SK-N-SH (cell line): ENCODE measurements around the gene HDAC4. TPM values are rescaled to one million over a fixed set of nuclear protein-coding genes. Genes with fewer than 3 reads are reported as not detected.

Experiments used
- CTCF ChIA-PET: fragments of 300-600, 350-600 bp; formaldehyde crosslinking; extraction: SDS; loops from one replicate; lab custom pipeline; 2021; lab: Yijun Ruan, JAX
- POLR2A ChIA-PET: fragments of 350-600 bp; sonication (Branson Sonifier 250); formaldehyde crosslinking; extraction: SDS; loops from one replicate; lab custom pipeline; 2020; ENCODE audit warnings: antibody characterized with exemption, inconsistent platforms; lab: Yijun Ruan, JAX
- DNase-seq: peaks from one replicate; pipeline ENCODE4 v3.0.0; 2012
- H2AFZ ChIP-seq: fragments of 200-600 bp; sonication (generic); 2 replicates; pipeline ENCODE4 v1.8.1; 2016; ENCODE audit warnings: antibody characterized with exemption, mild to moderate bottlenecking, low read depth
- H3F3A ChIP-seq: fragments of 200-600 bp; sonication (generic); replicated peaks from 2 replicates; pipeline ENCODE3; 2016; ENCODE audit warnings: antibody characterized with exemption, mild to moderate bottlenecking; ENCODE audit not compliant: insufficient read depth
- H3K27ac ChIP-seq, 2 experiments: fragments of 200-500 bp in 1 of 2; fragments of 200-600 bp in 1 of 2; sonication (Bioruptor generic) in 1 of 2; sonication (generic), shearing (Covaris generic) in 1 of 2; 2 replicates each; pipeline versions ENCODE4 v1.5.1 to v1.6.1; 2014 to 2016; ENCODE audit warnings: low read depth in 2 of 2, inconsistent platforms in 1 of 2, low read length in 1 of 2, mild to moderate bottlenecking in 1 of 2, mixed read lengths in 1 of 2
- H3K27me3 ChIP-seq: fragments of 200-600 bp; sonication (generic), shearing (Covaris generic); 2 replicates; pipeline ENCODE4 v1.6.1; 2016; ENCODE audit warnings: mixed run types; ENCODE audit not compliant: insufficient read depth
- H3K36me3 ChIP-seq, 2 experiments: fragments of 200-500 bp in 1 of 2; fragments of 200-600 bp in 1 of 2; sonication (Bioruptor generic) in 1 of 2; sonication (generic) in 1 of 2; replicated peaks in 1 of 2; 2 replicates each; pipeline versions ENCODE3 to v1.5.1; 2014 to 2016; ENCODE audit warnings: low read length in 1 of 2, mild to moderate bottlenecking in 1 of 2; ENCODE audit not compliant: insufficient read depth in 2 of 2, control insufficient read depth in 1 of 2
- H3K4me1 ChIP-seq, 2 experiments: fragments of 200-500 bp in 1 of 2; fragments of 200-600 bp in 1 of 2; sonication (Bioruptor generic) in 1 of 2; sonication (generic), shearing (Covaris generic) in 1 of 2; 2 replicates each; pipeline versions ENCODE4 v1.5.1 to v1.6.1; 2014 to 2016; ENCODE audit warnings: low read depth in 1 of 2, low read length in 1 of 2, mixed run types in 1 of 2; ENCODE audit not compliant: insufficient read depth in 2 of 2, control insufficient read depth in 1 of 2
- H3K4me2 ChIP-seq: fragments of 200-600 bp; sonication (generic), shearing (Covaris generic); 2 replicates; pipeline ENCODE4 v1.6.1; 2017; ENCODE audit warnings: mixed run types
- H3K4me3 ChIP-seq, 2 experiments: fragments of 200-500 bp in 1 of 2; fragments of 200-600 bp in 1 of 2; sonication (Bioruptor generic) in 1 of 2; sonication (generic), shearing (Covaris generic) in 1 of 2; 2 replicates each; pipeline versions ENCODE4 v1.5.1 to v1.8.1; 2014 to 2016; ENCODE audit warnings: low read depth in 2 of 2, inconsistent platforms in 1 of 2, low read length in 1 of 2, mild to moderate bottlenecking in 1 of 2, mixed read lengths in 1 of 2, moderate library complexity in 1 of 2
- H3K79me2 ChIP-seq: fragments of 200-600 bp; sonication (generic); 2 replicates; pipeline ENCODE4 v1.8.1; 2017; ENCODE audit warnings: mild to moderate bottlenecking; ENCODE audit not compliant: insufficient read depth
- H3K9ac ChIP-seq: fragments of 200-600 bp; sonication (generic); 2 replicates; pipeline ENCODE4 v1.6.1; 2017; ENCODE audit warnings: mixed run types
- H3K9me2 ChIP-seq: fragments of 200-600 bp; sonication (generic); 2 replicates; pipeline ENCODE4 v1.6.1; 2017; ENCODE audit warnings: mixed run types
- H3K9me3 ChIP-seq: fragments of 200-600 bp; sonication (generic); 2 replicates; pipeline ENCODE4 v1.6.1; 2017; ENCODE audit warnings: mixed run types, mild to moderate bottlenecking, moderate library complexity
- H4K20me1 ChIP-seq: fragments of 200-600 bp; sonication (generic); 2 replicates; pipeline ENCODE4 v1.6.1; 2017; ENCODE audit warnings: mild to moderate bottlenecking, mixed run types; ENCODE audit not compliant: insufficient read depth
- CHD2 ChIP-seq: fragments of 150-350 bp; IDR thresholded peaks from 2 replicates; pipeline ENCODE4 v1.6.1; 2018; ENCODE audit warnings: low read length; ENCODE audit not compliant: partially characterized antibody
- ELF1 ChIP-seq: IDR thresholded peaks from 2 replicates; pipeline ENCODE4 v1.4.0; 2012
- EP300 ChIP-seq, 2 experiments: IDR thresholded peaks; 2 replicates each; pipeline versions ENCODE4 v1.4.0 to v1.6.1; 2012; ENCODE audit warnings: borderline replicate concordance in 1 of 2, low read depth in 1 of 2, low read length in 1 of 2
- EZH2phosphoT487 ChIP-seq: fragments of 200-600 bp; sonication (generic); IDR thresholded peaks from 2 replicates; pipeline ENCODE4 v1.6.1; 2017; ENCODE audit warnings: low read depth, mixed run types, mild to moderate bottlenecking, antibody characterized with exemption, moderate library complexity, borderline replicate concordance
- FOXJ3 ChIP-seq: sonication (generic); formaldehyde crosslinking; IDR thresholded peaks from 2 replicates; pipeline ENCODE4 v1.5.1; 2020; ENCODE audit warnings: mild to moderate bottlenecking, missing genetic modification reagents
- GABPA ChIP-seq: IDR thresholded peaks from 2 replicates; pipeline ENCODE4 v1.4.0; 2012; ENCODE audit warnings: low read depth, mild to moderate bottlenecking
- GATA2 ChIP-seq: sonication (generic); formaldehyde crosslinking; IDR thresholded peaks from 2 replicates; pipeline ENCODE4 v1.5.0; 2020; ENCODE audit warnings: mild to moderate bottlenecking, missing genetic modification reagents
- JUND ChIP-seq: IDR thresholded peaks from 2 replicates; pipeline ENCODE4 v1.4.0; 2012
- MXI1 ChIP-seq: IDR thresholded peaks from 2 replicates; pipeline ENCODE4 v1.6.1; 2012; ENCODE audit warnings: mild to moderate bottlenecking, low read depth, low read length, improper control_type of control experiment
- NRF1 ChIP-seq: IDR thresholded peaks from 2 replicates; pipeline ENCODE4 v1.6.1; 2012; ENCODE audit warnings: low read depth, mild to moderate bottlenecking, low read length
- POLR2AphosphoS5 ChIP-seq: IDR thresholded peaks from 2 replicates; pipeline ENCODE4 v1.6.1; 2012; ENCODE audit warnings: low read depth, low read length
- RCOR1 ChIP-seq: fragments of 150-350 bp; IDR thresholded peaks from 2 replicates; pipeline ENCODE4 v1.6.1; 2017; ENCODE audit warnings: antibody characterized with exemption, low read length
- RFX5 ChIP-seq: IDR thresholded peaks from 2 replicates; pipeline ENCODE4 v1.6.1; 2012; ENCODE audit warnings: mild to moderate bottlenecking, improper control_type of control experiment, low read length
- TAF1 ChIP-seq: IDR thresholded peaks from 2 replicates; pipeline ENCODE4 v1.6.1; 2012; ENCODE audit warnings: low read depth, mild to moderate bottlenecking, low read length, moderate library complexity, borderline replicate concordance
- YY1 ChIP-seq: IDR thresholded peaks from 2 replicates; pipeline ENCODE4 v1.4.0; 2012; ENCODE audit warnings: low read depth, mild to moderate bottlenecking
- WGBS: methylation state at CpG from one replicate; pipeline ENCODE4 v1.1.6; 2017; ENCODE audit warnings: low lambda C conversion rate; 5-methylcytosine and 5-hydroxymethylcytosine counted together
- polyA plus RNA-seq, 3 experiments: library from polyadenylated mRNA; depleted of rRNA; stranded (reverse); fragments of >200 nt; gene quantifications; 2 replicates each; pipeline ENCODE4 v1.2.3, GENCODE V29; 2012
- TF ChIP-seq, protein P1 (sequence below): IDR thresholded peaks from 2 replicates; pipeline ENCODE4; 2012
- TF ChIP-seq, protein P2 (sequence below): IDR thresholded peaks from 2 replicates; pipeline ENCODE4 v1.6.1; 2012; ENCODE audit warnings: mild to moderate bottlenecking, low read depth, low read length, moderate library complexity
- TF ChIP-seq, protein P3 (sequence below): IDR thresholded peaks from 2 replicates; pipeline ENCODE4 v1.4.0; 2012; ENCODE audit warnings: low read depth, borderline replicate concordance
- TF ChIP-seq, protein P4 (sequence below): fragments of 200-600 bp; sonication (generic); IDR thresholded peaks from 2 replicates; pipeline ENCODE4 v1.6.1; 2017; ENCODE audit warnings: antibody characterized with exemption, mild to moderate bottlenecking, moderate library complexity

Gene HDAC4
- polyA plus RNA-seq, 1 of the 3 experiments (the other 2 are of a cell fraction): 5.5 TPM

DNA sequence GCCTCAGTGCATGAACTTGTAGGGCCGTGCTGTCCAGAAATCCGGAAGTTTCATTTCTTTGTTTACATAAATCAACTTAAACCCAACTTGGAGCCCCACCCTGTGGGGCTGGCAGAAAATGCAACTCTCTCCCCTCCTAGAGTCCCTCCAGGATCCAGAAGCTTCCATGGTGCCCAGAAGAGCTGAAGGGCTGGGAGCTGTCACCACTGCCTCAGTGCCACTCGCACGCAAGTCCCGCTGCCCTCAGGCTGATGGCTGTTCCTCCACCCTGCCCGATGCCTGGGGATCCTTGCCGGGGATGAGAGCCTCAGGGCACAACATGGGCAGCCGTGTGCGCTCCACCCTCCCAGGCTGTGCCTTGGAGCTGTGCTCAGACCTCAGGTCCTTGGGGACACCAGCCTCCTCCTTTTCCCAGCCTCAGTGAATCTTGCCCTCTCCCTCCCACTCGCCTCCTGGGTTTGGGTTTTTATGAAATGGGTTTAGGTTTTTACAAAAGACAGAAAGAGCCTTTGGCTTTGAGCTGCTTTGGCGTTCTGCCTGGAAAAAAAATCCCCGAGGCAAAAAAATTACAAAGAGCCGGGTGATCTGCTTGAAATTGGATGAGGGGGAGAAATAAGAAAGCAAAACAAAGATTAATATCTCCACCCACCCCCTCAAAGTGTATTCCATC, 397.7 kb downstream of the HDAC4 start:
- Histone ChIP-seq H4K20me1 (no peaks in the 10 kb centered on the region), H3K4me3 (no peak overlapping the region), H3K79me2 (no peaks in the 10 kb centered on the region), H3F3A (no peaks in the 10 kb centered on the region), H3K4me1 (peaks cover 0 to 13% of the 10 kb centered on the region in 2 experiments; a peak in 1 of 4 replicates), H3K9ac (no peak overlapping the region), H3K27me3 (no peaks in the 10 kb centered on the region), H3K36me3 (no peaks in the 10 kb centered on the region), H2AFZ (no peak overlapping the region), H3K9me2 (no peaks in the 10 kb centered on the region), H3K27ac (no peak overlapping the region), H3K4me2 (0 out of 2 replicates have a peak overlapping the region, but pooled peaks have one; percentile 24), H3K9me3 (no peaks in the 10 kb centered on the region)
- CTCF ChIA-PET: interaction anchor here (0.6 kb wide), 1 partner anchor 133 kb away, joined by 4 read pairs; no protein-coding TSS in a partner anchor
- POLR2A ChIA-PET: no interaction called here
- no peak for DNase-seq
- no peak for TF ChIP-seq JUND
- no peak for TF ChIP-seq EZH2phosphoT487
- no peak for TF ChIP-seq POLR2AphosphoS5
- no peak for TF ChIP-seq FOXJ3 (CRISPR knock-in tag)
- TF ChIP-seq, protein P1, sequence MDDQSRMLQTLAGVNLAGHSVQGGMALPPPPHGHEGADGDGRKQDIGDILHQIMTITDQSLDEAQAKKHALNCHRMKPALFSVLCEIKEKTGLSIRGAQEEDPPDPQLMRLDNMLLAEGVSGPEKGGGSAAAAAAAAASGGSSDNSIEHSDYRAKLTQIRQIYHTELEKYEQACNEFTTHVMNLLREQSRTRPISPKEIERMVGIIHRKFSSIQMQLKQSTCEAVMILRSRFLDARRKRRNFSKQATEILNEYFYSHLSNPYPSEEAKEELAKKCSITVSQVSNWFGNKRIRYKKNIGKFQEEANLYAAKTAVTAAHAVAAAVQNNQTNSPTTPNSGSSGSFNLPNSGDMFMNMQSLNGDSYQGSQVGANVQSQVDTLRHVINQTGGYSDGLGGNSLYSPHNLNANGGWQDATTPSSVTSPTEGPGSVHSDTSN: no peak
- no peak for TF ChIP-seq MXI1
- TF ChIP-seq, protein P2, sequence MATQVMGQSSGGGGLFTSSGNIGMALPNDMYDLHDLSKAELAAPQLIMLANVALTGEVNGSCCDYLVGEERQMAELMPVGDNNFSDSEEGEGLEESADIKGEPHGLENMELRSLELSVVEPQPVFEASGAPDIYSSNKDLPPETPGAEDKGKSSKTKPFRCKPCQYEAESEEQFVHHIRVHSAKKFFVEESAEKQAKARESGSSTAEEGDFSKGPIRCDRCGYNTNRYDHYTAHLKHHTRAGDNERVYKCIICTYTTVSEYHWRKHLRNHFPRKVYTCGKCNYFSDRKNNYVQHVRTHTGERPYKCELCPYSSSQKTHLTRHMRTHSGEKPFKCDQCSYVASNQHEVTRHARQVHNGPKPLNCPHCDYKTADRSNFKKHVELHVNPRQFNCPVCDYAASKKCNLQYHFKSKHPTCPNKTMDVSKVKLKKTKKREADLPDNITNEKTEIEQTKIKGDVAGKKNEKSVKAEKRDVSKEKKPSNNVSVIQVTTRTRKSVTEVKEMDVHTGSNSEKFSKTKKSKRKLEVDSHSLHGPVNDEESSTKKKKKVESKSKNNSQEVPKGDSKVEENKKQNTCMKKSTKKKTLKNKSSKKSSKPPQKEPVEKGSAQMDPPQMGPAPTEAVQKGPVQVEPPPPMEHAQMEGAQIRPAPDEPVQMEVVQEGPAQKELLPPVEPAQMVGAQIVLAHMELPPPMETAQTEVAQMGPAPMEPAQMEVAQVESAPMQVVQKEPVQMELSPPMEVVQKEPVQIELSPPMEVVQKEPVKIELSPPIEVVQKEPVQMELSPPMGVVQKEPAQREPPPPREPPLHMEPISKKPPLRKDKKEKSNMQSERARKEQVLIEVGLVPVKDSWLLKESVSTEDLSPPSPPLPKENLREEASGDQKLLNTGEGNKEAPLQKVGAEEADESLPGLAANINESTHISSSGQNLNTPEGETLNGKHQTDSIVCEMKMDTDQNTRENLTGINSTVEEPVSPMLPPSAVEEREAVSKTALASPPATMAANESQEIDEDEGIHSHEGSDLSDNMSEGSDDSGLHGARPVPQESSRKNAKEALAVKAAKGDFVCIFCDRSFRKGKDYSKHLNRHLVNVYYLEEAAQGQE: no peak
- TF ChIP-seq GABPA: no peak
- TF ChIP-seq EP300 (IDR thresholded peaks at IDR 0.05; ENCODE audit: borderline replicate concordance in 1 of 2, low read depth in 1 of 2, low read length in 1 of 2): no peak
- no peak for TF ChIP-seq RFX5
- no peak for TF ChIP-seq TAF1
- TF ChIP-seq ELF1: no peak
- TF ChIP-seq, protein P3, sequence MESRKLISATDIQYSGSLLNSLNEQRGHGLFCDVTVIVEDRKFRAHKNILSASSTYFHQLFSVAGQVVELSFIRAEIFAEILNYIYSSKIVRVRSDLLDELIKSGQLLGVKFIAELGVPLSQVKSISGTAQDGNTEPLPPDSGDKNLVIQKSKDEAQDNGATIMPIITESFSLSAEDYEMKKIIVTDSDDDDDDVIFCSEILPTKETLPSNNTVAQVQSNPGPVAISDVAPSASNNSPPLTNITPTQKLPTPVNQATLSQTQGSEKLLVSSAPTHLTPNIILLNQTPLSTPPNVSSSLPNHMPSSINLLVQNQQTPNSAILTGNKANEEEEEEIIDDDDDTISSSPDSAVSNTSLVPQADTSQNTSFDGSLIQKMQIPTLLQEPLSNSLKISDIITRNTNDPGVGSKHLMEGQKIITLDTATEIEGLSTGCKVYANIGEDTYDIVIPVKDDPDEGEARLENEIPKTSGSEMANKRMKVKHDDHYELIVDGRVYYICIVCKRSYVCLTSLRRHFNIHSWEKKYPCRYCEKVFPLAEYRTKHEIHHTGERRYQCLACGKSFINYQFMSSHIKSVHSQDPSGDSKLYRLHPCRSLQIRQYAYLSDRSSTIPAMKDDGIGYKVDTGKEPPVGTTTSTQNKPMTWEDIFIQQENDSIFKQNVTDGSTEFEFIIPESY: no peak
- no peak for TF ChIP-seq NRF1
- no peak; the same call in 1 of the 2 replicates for TF ChIP-seq GATA2
- TF ChIP-seq, protein P4, sequence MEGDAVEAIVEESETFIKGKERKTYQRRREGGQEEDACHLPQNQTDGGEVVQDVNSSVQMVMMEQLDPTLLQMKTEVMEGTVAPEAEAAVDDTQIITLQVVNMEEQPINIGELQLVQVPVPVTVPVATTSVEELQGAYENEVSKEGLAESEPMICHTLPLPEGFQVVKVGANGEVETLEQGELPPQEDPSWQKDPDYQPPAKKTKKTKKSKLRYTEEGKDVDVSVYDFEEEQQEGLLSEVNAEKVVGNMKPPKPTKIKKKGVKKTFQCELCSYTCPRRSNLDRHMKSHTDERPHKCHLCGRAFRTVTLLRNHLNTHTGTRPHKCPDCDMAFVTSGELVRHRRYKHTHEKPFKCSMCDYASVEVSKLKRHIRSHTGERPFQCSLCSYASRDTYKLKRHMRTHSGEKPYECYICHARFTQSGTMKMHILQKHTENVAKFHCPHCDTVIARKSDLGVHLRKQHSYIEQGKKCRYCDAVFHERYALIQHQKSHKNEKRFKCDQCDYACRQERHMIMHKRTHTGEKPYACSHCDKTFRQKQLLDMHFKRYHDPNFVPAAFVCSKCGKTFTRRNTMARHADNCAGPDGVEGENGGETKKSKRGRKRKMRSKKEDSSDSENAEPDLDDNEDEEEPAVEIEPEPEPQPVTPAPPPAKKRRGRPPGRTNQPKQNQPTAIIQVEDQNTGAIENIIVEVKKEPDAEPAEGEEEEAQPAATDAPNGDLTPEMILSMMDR: no peak
- TF ChIP-seq CHD2: no peak
- TF ChIP-seq YY1: no peak
- TF ChIP-seq RCOR1: no peak
- WGBS: 25% methylated on average over 8 of the region's 13 CpGs
